ENCODE data around the gene BSG. TPM values are rescaled to one million over a fixed set of nuclear protein-coding genes. Genes with fewer than 3 reads are reported as not detected.

BSG gene
- total RNA-seq, 1 donor from 2014 or later = 257 TPM

DNA sequence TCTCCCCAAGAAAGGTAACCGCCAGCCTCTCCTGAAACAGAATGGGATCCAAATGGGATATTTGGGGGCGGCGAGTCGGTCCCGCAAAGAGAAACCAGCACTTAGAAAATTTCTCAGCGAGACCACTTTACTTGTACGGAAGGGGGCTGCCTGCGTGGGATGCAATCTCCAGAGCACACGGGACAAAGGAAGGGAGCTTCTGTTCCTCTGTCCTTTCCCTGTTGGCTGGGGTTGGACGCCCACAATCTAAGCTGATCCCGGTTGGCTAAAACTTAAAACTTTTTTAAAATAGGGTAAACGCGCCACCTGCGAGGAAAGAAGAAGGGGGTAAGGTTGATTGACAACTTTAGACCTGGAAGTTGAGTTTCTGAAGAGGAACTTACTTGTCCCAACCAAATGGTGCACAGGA lies 826 bp upstream of the BSG start:
- intact Hi-C loops (cut with micrococcal nuclease) = no loop called here

DNA sequence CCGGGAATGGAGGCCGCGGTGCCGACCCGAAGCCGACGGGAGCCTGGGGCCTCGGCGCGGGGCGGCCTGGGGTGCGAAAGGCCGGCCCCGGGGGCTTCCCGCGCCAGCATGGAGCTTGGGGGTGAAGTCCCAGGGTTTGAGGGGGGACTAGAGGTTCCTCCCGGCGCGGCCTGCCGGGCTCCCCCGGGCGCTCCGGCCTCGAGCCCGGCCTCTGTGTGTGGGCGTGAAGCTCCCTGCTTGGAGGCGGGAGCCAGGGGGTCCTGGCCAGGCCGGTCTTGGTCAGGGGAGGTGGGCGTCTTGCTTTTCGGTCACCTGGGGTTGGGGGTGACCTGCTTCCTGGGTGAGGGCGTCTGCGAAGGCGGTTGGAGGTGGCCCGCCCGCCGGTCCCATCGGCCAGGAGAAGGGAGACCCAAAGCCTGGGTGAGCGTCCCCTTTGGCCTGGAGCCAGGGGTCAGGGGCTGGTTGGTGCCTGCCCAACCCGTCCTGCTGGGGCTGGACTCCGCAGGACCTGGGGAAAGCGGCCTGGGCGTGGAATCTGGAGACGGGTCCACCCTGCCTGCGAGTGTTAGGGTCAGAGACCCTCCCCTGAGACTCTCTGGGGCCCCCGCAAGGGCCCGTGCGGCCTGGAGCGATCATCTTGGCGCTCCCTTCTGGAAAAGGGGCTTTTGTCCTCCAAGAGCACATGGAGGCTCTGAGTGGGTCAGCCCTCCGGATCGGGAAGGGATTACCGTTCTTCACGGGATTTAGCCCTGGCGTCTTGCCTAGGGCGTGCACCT lies 535 bp downstream of the BSG start:
- intact Hi-C loops (cut with micrococcal nuclease) = loop anchor here (1.0 to 2.0 kb wide), 11 partner anchors 38 to 834 kb away; partner anchors contain the start of genes CDC34, DAZAP1, FGF22 and POLRMT

DNA sequence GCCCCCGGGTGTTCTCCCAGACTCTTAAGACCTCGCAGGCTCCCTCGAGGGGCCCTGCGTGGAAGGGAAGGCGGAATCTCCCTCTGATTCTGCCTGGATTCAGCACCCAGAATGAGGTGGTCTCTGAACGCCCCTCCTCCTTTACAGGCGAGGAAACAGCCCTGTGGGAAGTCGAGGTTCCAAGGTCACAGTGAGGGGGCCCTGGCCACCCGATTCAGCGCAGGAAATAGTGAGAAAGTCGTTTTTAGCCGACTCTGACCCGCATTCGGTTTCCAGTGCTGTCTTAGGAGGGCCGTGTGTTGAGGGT lies 1.1 kb downstream of the BSG start:
- intact Hi-C loops (cut with micrococcal nuclease) = loop anchor here (2.0 kb wide), 1 partner anchor 37 kb away; no protein-coding TSS in a partner anchor

DNA sequence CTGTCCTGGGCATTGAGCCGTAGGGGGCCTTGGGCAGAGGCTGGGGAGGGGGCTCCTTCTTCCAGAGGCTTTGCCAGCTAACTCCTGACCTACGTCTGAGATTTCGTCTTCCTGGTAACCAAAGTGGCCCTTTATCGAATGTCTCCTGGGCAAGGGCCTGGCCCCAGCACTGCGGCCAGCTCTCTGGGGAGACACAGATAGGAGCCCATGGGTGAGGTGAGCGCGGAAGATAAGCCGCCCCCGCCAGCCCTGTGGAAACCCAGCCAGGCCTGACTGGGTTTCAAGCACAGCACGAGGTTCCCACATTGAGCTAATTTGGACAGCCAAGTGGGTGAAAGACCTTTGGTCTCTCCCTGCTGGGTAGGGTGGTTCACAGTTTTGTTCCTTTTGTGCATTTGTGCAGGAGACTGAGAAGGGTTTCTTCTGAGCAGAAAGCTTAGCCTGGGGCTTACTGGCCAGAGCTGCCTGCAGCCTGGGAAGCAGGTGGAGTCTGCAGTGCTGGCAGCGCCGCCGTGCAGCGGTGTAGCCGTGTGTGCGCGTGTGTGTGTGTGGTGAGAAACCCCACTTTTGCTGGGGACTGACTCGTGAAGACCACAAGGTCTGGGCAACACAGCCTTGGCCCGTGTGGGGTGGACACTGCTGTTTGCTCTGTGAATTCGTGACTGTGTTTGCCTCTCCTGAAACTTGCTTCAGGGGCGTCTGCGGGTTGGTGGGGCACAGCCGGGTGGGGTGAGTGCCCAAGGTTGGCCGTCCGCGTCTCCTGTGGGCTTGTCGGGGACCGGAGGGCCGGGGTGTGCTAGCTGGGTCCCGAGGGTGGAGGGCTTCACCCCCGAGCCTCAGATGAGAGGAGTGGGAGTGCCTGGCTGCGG lies 2.5 kb downstream of the BSG start:
- intact Hi-C loops (cut with micrococcal nuclease) = no loop called here

DNA sequence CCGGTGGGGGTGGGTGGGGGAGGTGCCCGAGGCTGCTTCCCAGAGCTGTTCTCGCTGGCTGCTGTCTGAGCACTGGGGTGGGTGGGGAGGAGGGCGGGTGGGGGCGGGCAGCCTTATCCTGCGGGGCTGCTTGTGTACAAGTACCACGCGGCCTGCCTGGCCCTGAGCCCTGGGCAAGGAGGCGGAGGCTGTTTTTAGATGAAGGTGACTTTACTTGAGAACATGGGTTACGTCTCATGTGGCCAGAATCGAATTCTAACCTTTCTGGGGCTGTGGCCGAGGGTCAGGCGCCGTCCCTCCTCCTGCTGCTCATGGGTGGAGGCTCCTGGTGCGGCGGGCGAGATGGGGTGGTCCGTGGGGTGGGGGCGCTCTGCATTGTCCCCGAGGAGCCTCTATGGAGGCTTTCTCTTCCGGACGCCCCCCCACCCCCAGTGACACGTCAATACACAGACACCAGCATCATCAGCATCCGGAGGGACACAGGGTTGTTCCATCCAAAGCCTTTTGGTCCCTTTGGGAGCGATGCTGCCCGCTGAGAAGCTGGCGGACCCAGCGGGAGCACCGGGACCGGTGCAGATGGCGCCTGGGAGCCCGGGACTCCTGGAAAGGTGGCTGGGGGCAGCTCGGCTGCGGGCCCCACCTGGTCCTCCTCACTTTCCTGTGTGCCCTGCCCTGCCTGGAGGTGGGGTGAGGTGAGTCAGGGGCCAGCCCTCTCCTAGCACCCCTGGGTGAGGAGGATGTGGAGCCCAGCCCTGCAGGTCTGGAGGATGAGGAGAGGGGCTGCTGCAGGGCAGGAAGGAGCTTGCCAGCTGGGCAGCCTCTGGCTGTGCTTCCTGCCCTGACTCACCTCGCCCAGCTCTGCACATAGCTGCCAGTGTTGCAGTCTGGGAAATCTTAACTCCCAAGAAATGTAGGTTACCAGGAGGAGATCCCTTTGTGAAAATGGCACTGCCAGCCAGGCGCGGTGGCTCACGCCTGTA lies 3.4 kb downstream of the BSG start:
- intact Hi-C loops (cut with micrococcal nuclease) = no loop called here

- intact Hi-C loops (cut with micrococcal nuclease) = no loop called here
Observed at GRCh38 chr19:576768-577438, 4.5 kb downstream of the BSG start.

DNA sequence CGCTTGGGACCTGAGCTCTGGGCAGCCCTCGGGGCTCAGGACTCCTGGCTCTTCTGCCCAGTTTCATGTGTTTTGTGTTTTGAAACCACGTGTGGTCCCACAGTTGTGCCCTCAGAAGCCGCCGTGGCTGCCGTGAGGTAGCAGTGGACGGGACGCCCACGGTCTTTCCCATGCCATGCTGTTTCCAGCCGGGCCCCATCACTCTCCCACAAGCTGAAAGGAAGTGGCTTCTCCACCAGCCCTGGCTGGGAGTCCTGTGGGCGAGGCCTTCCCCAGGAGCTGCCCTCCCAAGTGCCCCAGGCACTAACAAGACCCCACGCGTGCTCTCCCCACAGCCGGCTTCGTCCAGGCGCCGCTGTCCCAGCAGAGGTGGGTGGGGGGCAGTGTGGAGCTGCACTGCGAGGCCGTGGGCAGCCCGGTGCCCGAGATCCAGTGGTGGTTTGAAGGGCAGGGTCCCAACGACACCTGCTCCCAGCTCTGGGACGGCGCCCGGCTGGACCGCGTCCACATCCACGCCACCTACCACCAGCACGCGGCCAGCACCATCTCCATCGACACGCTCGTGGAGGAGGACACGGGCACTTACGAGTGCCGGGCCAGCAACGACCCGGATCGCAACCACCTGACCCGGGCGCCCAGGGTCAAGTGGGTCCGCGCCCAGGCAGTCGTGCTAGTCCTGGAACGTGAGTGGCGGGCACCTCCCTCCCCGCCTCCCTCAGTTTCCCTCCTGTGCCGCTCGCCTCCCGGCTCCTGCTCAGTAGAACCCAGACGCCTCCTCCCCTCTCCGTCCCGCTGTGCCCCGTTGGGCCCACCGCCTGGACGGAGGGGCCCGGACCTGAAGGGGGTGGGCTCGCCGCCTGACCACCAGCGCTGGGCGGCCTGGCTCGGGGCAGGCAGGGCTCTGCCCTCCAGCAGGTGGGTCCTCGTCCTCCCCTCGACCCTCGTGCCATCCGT lies 5.3 kb downstream of the BSG start:
- intact Hi-C loops (cut with micrococcal nuclease) = no loop called here

DNA sequence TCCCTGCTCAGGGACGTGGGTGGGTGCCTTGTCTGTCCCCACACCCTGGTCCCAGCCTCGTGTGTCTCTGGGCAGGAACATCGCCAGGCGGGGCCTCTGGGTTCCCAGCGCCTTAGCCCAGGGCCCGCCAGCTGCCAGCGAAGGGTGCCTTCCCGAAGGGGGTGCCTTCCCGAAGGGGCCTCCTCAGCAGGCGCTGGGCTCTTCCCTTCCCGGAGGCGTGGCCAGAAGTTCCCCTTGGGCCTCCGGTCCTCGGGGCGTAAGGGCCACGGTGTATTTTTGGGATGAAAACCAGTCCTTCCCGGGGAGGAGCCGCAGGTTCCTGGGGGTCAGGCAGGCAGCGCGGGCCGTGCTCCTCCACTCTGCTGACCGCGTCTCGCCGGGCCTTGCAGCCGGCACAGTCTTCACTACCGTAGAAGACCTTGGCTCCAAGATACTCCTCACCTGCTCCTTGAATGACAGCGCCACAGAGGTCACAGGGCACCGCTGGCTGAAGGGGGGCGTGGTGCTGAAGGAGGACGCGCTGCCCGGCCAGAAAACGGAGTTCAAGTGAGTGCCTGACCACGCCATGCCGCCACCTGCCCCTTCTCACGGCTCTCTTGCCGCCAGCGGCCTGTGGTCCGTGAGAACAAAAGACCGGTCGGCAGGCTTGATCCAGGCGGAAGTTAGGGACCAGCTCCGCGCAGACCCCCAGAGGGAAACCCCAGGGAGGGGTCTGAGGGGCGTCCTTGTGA lies 6.9 kb downstream of the BSG start:
- intact Hi-C loops (cut with micrococcal nuclease) = no loop called here

GRCh38 chr19:579842-580155 lies 7.4 kb downstream of the BSG start:
- intact Hi-C loops (cut with micrococcal nuclease) = no loop called here

- intact Hi-C loops (cut with micrococcal nuclease) = no loop called here
Observed at GRCh38 chr19:580274-580835, 8.0 kb downstream of the BSG start.

DNA sequence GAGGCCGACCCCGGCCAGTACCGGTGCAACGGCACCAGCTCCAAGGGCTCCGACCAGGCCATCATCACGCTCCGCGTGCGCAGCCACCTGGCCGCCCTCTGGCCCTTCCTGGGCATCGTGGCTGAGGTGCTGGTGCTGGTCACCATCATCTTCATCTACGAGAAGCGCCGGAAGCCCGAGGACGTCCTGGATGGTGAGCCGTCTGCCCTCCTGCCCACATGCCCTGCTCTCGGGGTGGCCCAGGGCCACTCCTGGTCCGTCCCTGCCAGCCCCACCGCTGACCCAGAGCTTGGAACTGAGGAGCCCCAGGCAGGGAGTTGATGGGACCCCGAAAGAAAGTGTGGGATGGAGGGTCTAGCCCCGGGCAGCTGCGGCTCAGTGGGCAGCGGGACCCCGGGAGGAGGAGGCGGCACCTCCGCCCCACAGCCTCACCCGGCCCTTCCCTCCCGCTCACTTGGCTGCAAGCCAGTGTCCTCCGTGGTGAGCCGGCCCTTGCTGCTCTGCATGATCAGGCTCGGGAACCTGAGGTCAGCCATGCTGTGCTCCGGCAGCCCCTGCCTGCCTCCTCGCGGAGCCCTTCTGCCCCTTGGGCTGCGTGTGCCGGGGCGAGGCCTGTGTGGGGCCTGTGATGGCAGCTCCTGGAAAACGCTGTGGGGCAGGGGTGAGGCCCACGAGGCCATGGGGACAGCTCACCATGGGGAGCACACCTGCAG lies 9.2 kb downstream of the BSG start:
- intact Hi-C loops (cut with micrococcal nuclease) = no loop called here

DNA sequence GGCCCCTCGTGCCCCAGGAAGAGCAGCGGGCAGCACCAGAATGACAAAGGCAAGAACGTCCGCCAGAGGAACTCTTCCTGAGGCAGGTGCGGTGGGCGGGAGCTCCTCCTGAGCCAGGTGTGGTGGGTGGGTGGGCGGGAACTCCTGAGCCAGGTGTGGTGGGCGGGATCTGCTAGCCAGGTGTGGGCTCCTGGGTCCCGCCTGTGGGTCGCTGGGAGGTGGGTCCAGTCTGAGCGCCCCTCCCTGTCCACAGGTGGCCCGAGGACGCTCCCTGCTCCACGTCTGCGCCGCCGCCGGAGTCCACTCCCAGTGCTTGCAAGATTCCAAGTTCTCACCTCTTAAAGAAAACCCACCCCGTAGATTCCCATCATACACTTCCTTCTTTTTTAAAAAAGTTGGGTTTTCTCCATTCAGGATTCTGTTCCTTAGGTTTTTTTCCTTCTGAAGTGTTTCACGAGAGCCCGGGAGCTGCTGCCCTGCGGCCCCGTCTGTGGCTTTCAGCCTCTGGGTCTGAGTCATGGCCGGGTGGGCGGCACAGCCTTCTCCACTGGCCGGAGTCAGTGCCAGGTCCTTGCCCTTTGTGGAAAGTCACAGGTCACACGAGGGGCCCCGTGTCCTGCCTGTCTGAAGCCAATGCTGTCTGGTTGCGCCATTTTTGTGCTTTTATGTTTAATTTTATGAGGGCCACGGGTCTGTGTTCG lies 10.3 kb downstream of the BSG start:
- intact Hi-C loops (cut with micrococcal nuclease) = no loop called here

- intact Hi-C loops (cut with micrococcal nuclease) = no loop called here
Observed at GRCh38 chr19:583198-583967, 11.0 kb downstream of the BSG start.

- intact Hi-C loops (cut with micrococcal nuclease) = loop anchor here (1.0 kb wide), 1 partner anchor 150 kb away; no protein-coding TSS in a partner anchor
Observed at GRCh38 chr19:583968-584239, 11.5 kb downstream of the BSG start.

DNA sequence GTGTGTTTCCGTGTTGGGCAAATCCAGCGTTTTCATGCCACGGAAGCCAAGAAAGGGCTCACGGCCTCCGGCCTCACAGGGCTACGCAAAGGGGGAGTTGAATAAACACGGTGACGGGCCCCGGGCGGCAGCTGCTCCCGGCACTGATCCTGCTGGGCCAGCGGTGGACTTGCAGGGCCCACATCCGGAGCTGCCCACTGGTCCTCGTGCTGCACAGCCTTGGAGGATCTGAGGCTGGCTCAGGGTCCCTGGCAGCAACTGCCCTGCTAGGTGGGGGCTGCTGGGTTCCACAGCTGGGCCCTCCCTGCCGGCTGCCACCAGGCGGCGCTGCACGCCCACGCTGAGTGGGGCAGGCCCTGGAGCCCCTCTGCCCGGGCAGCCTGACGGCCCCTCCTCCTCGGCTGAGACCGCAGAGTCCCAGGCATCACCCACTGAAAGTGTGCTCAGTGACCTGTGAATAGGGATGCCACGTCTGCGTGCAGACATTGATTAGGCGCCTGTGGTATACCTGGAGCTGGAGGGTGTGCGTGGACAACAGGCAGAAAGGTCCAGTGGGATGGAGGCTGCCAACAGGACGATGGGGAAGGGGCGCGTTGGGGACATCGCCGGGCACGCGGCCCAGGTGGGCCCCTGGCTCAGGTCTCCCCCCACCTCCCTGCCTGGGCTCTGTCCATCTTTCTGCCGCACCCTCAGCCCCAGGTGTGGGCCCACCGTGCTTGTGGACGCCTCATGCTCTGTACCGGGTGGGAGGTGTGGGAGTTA lies 12.0 kb downstream of the BSG start:
- intact Hi-C loops (cut with micrococcal nuclease) = loop anchor here (1.0 to 5.0 kb wide), 2 partner anchors 78 to 150 kb away; partner anchors contain the start of gene RNF126

DNA sequence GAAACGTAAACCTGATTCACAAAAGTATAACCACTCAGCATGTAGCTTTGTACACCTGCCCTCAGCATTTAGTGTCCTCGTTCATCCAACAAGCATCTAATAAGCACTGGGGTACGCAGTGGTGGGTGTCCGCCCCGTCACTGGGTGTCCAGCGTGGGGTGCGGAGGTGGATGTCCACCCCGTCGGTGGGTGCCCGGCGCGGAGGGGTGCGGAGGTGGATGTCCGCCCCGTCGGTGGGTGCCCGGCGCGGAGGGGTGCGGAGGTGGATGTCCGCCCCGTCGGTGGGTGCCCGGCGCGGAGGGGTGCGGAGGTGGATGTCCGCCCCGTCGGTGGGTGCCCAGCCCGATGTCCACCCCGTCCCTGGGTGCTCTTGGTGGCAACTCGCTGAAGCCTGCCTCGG lies 12.8 kb downstream of the BSG start:
- intact Hi-C loops (cut with micrococcal nuclease) = loop anchor here (5.0 kb wide), 1 partner anchor 77 kb away; the partner anchor contains the start of gene RNF126
